RWPE2 (cell line): ENCODE data around the gene MYOZ2.
A peak's percentile ranks its signal among the peaks of the same experiment; 100 is the strongest.

Source experiments
- ATAC-seq: fragments of 200-7000 bp; cut with Tn5 transposase; 3 replicates; pipeline ENCODE4 v1.9.1; 2021; ENCODE audit warnings: low read depth
- DNase-seq: peaks from one replicate; pipeline ENCODE4 v3.0.0-alpha.2; 2020; ENCODE audit warnings: low spot score
- H3K27ac ChIP-seq: fragments of 450-650 bp; 2 replicates; pipeline ENCODE4 v1.5.1; 2017; ENCODE audit warnings: mild to moderate bottlenecking; ENCODE audit not compliant: poor library complexity, severe bottlenecking
- H3K27me3 ChIP-seq: fragments of 250-450 bp; sonication (Bioruptor Pico); 2 replicates; pipeline ENCODE4 v1.5.1; 2021; ENCODE audit warnings: mild to moderate bottlenecking, moderate library complexity; ENCODE audit not compliant: insufficient read depth, poor library complexity, severe bottlenecking
- H3K36me3 ChIP-seq: fragments of 250-450 bp; sonication (Bioruptor Pico); 2 replicates; pipeline ENCODE4 v1.5.1; 2020; ENCODE audit warnings: low read depth, mild to moderate bottlenecking, moderate library complexity
- H3K4me1 ChIP-seq: fragments of 250-450 bp; sonication (Bioruptor Pico); 2 replicates; pipeline ENCODE4 v1.5.1; 2021; ENCODE audit warnings: mild to moderate bottlenecking, moderate library complexity; ENCODE audit not compliant: insufficient read depth, poor library complexity, severe bottlenecking
- H3K4me3 ChIP-seq: fragments of 250-450 bp; sonication (Bioruptor Pico); 2 replicates; pipeline ENCODE4 v1.5.1; 2021; ENCODE audit warnings: mild to moderate bottlenecking, moderate library complexity; ENCODE audit not compliant: severe bottlenecking
- H3K9me3 ChIP-seq: fragments of 250-450 bp; sonication (Bioruptor Pico); 2 replicates; pipeline ENCODE4 v1.5.1; 2021; ENCODE audit warnings: mild to moderate bottlenecking, moderate library complexity; ENCODE audit not compliant: severe bottlenecking
- CTCF ChIP-seq: fragments of 450-650 bp; IDR thresholded peaks from one replicate; pipeline ENCODE4 v1.5.1; 2017; ENCODE audit warnings: mild to moderate bottlenecking, moderate library complexity; ENCODE audit not compliant: poor library complexity, severe bottlenecking

Gene MYOZ2

GRCh38 chr4:119209077-119209476 lies 73.4 kb downstream of the MYOZ2 start:
- H3K27me3 ChIP-seq = no peaks in the 10 kb centered on the region
- ATAC-seq (peak; percentile 56), DNase-seq (no peak)
- H3K4me3 ChIP-seq = no peak overlapping the region
- peak overlapping the region; percentile 93 for H3K27ac ChIP-seq
- no peaks in the 10 kb centered on the region for H3K36me3 ChIP-seq
- TF ChIP-seq CTCF = no peak
- no peaks in the 10 kb centered on the region for H3K9me3 ChIP-seq
- H3K4me1 ChIP-seq = peaks cover 26% of the 10 kb centered on the region

GRCh38 chr4:119209586-119209985 lies 74.0 kb downstream of the MYOZ2 start:
- no peak overlapping the region for H3K4me3 ChIP-seq
- H3K36me3 ChIP-seq = peaks cover under 1% of the 10 kb centered on the region; the same call in 1 of the 2 replicates
- no peak for ATAC-seq
- no peaks in the 10 kb centered on the region for H3K27me3 ChIP-seq
- H3K27ac ChIP-seq = peak overlapping the region; percentile 93
- no peak for TF ChIP-seq CTCF
- H3K4me1 ChIP-seq = peaks cover 27% of the 10 kb centered on the region
- DNase-seq = no peak
- H3K9me3 ChIP-seq = no peaks in the 10 kb centered on the region

- no peaks in the 10 kb centered on the region for H3K9me3 ChIP-seq
- peaks cover 29% of the 10 kb centered on the region for H3K4me1 ChIP-seq
- peak overlapping the region; percentile 93 for H3K27ac ChIP-seq
- ATAC-seq = no peak
- H3K36me3 ChIP-seq = peaks cover 13% of the 10 kb centered on the region
- no peak for DNase-seq
- TF ChIP-seq CTCF = no peak
- H3K4me3 ChIP-seq = no peak overlapping the region
- no peaks in the 10 kb centered on the region for H3K27me3 ChIP-seq
Measured at GRCh38 chr4:119210775-119211174, 75.1 kb downstream of the MYOZ2 start.

GRCh38 chr4:119211867-119212233 lies 76.2 kb downstream of the MYOZ2 start:
- Histone ChIP-seq H3K9me3 (no peaks in the 10 kb centered on the region), H3K4me3 (peak overlapping the region; percentile 88), H3K27me3 (no peaks in the 10 kb centered on the region), H3K27ac (peak overlapping the region; percentile 93), H3K4me1 (peaks cover 29% of the 10 kb centered on the region), H3K36me3 (peaks cover 20% of the 10 kb centered on the region)
- ATAC-seq = peak; percentile 2; the same call in 1 of the 3 replicates
- no peak for TF ChIP-seq CTCF
- no peak for DNase-seq

GRCh38 chr4:119212234-119212963 lies 76.8 kb downstream of the MYOZ2 start, which contains the start of gene USP53:
TSS of gene USP53 (plus strand) at chr4:119212713. CDS start at chr4:119239760, 27,047 bp downstream.
- TF ChIP-seq CTCF = no peak
- Histone ChIP-seq H3K36me3 (peaks cover 24% of the 10 kb centered on the region), H3K9me3 (no peaks in the 10 kb centered on the region), H3K27me3 (no peaks in the 10 kb centered on the region), H3K27ac (peak within 1 kb of the TSS; percentile 93), H3K4me1 (peaks cover 29% of the 10 kb centered on the region), H3K4me3 (peak within 1 kb of the TSS; percentile 88)
- peak; percentile 98 for DNase-seq
- ATAC-seq = peak; percentile 86
